CD14-positive monocyte (primary cell): Measurements from ENCODE around the gene TMCC3. TPM values are rescaled to one million over a fixed set of nuclear protein-coding genes. Genes with fewer than 3 reads are reported as not detected.
A peak's percentile ranks its signal among the peaks of the same experiment; 100 is the strongest.

ENCODE experiments used
- DNase-seq, 3 donors: peaks; one replicate each; pipeline ENCODE4 v3.0.0-alpha.2; 2011 to 2022
- H2AFZ ChIP-seq: 2 replicates; pipeline ENCODE4 v1.6.0; 2012; ENCODE audit warnings: mild to moderate bottlenecking, low read depth, low read length, inconsistent platforms; ENCODE audit not compliant: insufficient read depth, poor library complexity, severe bottlenecking
- H3K27ac ChIP-seq, 2 donors: 1 replicate in 1 of 2; 2 replicates in 1 of 2; pipeline ENCODE4 v1.5.1; 2012 to 2013; ENCODE audit warnings: low read length in 2 of 2, control low read depth in 1 of 2, inconsistent platforms in 1 of 2, low read depth in 1 of 2, mild to moderate bottlenecking in 1 of 2
- H3K27me3 ChIP-seq, 2 donors: one replicate each; pipeline versions ENCODE4 v1.6.0 to v1.6.1; 2011 to 2013; ENCODE audit warnings: low read length in 2 of 2; ENCODE audit not compliant: control insufficient read depth in 2 of 2, insufficient read depth in 2 of 2
- H3K36me3 ChIP-seq, 2 donors: replicated peaks in 1 of 2; 1 replicate in 1 of 2; 2 replicates in 1 of 2; pipeline versions ENCODE4 v1.5.1 to v1.6.1; 2012 to 2013; ENCODE audit warnings: low read length in 2 of 2, control low read depth in 1 of 2, inconsistent platforms in 1 of 2, mild to moderate bottlenecking in 1 of 2; ENCODE audit not compliant: insufficient read depth in 2 of 2, control insufficient read depth in 1 of 2
- H3K4me1 ChIP-seq, 2 donors: 1 replicate in 1 of 2; 2 replicates in 1 of 2; pipeline versions ENCODE4 v1.5.1 to v1.6.1; 2012 to 2013; ENCODE audit warnings: low read length in 2 of 2, control low read depth in 1 of 2, inconsistent platforms in 1 of 2, mild to moderate bottlenecking in 1 of 2, moderate library complexity in 1 of 2; ENCODE audit not compliant: insufficient read depth in 2 of 2, control insufficient read depth in 1 of 2
- H3K4me2 ChIP-seq: replicated peaks from 2 replicates; pipeline ENCODE3; 2012; ENCODE audit warnings: low read length, moderate library complexity, mild to moderate bottlenecking; ENCODE audit not compliant: poor library complexity, severe bottlenecking; ENCODE audit errors: extremely low read depth
- H3K4me3 ChIP-seq, 3 experiments: fragments of 200-600 bp in 1 of 3; sonication (generic) in 1 of 3; replicated peaks in 1 of 3; 1 replicate in 2 of 3; 2 replicates in 1 of 3; pipeline ENCODE4 v1.5.1; 2011 to 2013; ENCODE audit warnings: low read length in 3 of 3, mild to moderate bottlenecking in 3 of 3, control low read depth in 2 of 3, low read depth in 2 of 3, inconsistent platforms in 1 of 3, moderate library complexity in 1 of 3
- H3K79me2 ChIP-seq: 2 replicates; pipeline ENCODE4 v1.6.0; 2012; ENCODE audit warnings: mild to moderate bottlenecking, control low read depth, inconsistent platforms, low read length, moderate library complexity; ENCODE audit not compliant: insufficient read depth
- H3K9ac ChIP-seq: 2 replicates; pipeline ENCODE4 v1.6.0; 2017; ENCODE audit warnings: low read length, mild to moderate bottlenecking; ENCODE audit not compliant: insufficient read depth, poor library complexity, severe bottlenecking
- H3K9me3 ChIP-seq, 2 donors: replicated peaks in 1 of 2; 1 replicate in 1 of 2; 2 replicates in 1 of 2; pipeline versions ENCODE4 v1.5.1 to v1.6.1; 2012 to 2013; ENCODE audit warnings: low read length in 2 of 2, control low read depth in 1 of 2; ENCODE audit not compliant: control insufficient read depth in 1 of 2, insufficient read depth in 1 of 2
- H4K20me1 ChIP-seq: 2 replicates; pipeline ENCODE4 v1.6.0; 2012; ENCODE audit warnings: mild to moderate bottlenecking, low read length, control low read depth, moderate library complexity; ENCODE audit not compliant: insufficient read depth
- H3K27ac Mint-ChIP-seq, 7 donors: one replicate each; pipeline ENCODE4 v1.8.0; 2020; ENCODE audit warnings: mild to moderate bottlenecking in 7 of 7, mixed read lengths in 7 of 7, moderate library complexity in 6 of 7, inconsistent platforms in 2 of 7
- H3K27me3 Mint-ChIP-seq, 3 donors: one replicate each; pipeline ENCODE4 v1.8.0; 2021 to 2022; ENCODE audit warnings: low read depth in 3 of 3, mild to moderate bottlenecking in 3 of 3, mixed read lengths in 3 of 3, moderate library complexity in 3 of 3, inconsistent platforms in 1 of 3
- H3K36me3 Mint-ChIP-seq, 2 donors: one replicate each; pipeline ENCODE4 v1.8.0; 2020; ENCODE audit warnings: mixed read lengths in 2 of 2, inconsistent platforms in 1 of 2, mild to moderate bottlenecking in 1 of 2
- H3K4me1 Mint-ChIP-seq: one replicate; pipeline ENCODE4 v1.8.0; 2020; ENCODE audit warnings: mild to moderate bottlenecking, mixed read lengths
- H3K4me3 Mint-ChIP-seq, 2 donors: one replicate each; pipeline ENCODE4 v1.8.0; 2020; ENCODE audit warnings: mild to moderate bottlenecking in 2 of 2, mixed read lengths in 2 of 2, moderate library complexity in 1 of 2
- H3K9me3 Mint-ChIP-seq, 7 donors: one replicate each; pipeline ENCODE4 v1.8.0; 2020 to 2022; ENCODE audit warnings: mixed read lengths in 7 of 7, mild to moderate bottlenecking in 6 of 7, moderate library complexity in 6 of 7, inconsistent platforms in 2 of 7
- WGBS: methylation state at CpG from one replicate; pipeline ENCODE4 v1.1.5; 2013; ENCODE audit warnings: missing lambda C conversion rate; ENCODE audit not compliant: insufficient coverage; 5-methylcytosine and 5-hydroxymethylcytosine counted together
- intact Hi-C, 2 donors: fragments of 100-400 bp; cut with micrococcal nuclease; formaldehyde crosslinking; loops; one replicate each; pipeline versions ENCODE4 v1.15.0 to v1.15.1; 2023
- polyA plus RNA-seq, 3 donors: library from polyadenylated mRNA; depleted of rRNA in 1 of 3; unstranded in 2 of 3; stranded (reverse) in 1 of 3; fragments of 300-500 nt in 2 of 3; fragments of >200 nt in 1 of 3; fragmentation: Illumina TruSeq in 2 of 3; gene quantifications; 1 replicate in 2 of 3; 2 replicates in 1 of 3; pipeline ENCODE4 v1.2.3, GENCODE V29; 2012 to 2021
- TF ChIP-seq, protein P1 (sequence below): fragments of 200-600 bp; IDR thresholded peaks from one replicate; pipeline ENCODE4 v1.8.0; 2022; ENCODE audit warnings: antibody characterized with exemption, mild to moderate bottlenecking

The TMCC3 gene
- polyA plus RNA-seq, 3 donors: 3.4 to 14.7 (median 7.1) TPM

DNA sequence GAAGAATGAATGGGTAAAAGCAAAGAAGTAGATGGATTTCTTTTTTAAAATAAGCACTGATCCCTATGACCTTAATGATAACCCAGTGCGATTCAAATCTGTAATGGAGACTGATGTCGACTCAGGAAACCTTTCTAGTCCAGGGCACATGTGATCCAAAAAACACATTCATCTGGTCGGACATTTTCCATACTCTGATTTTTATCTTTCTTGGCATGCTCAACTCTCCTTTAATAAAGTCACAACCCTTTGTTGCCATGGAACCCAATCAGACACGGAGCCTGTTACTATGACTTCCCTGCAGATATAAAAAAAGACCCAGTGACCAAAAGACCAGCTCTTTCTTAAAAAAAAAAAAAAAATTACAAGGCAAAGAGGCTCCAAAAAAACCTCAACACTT, 27.9 kb downstream of the TMCC3 start:
- 89% methylated on average over 4 of the region's 4 CpGs for WGBS
- peaks cover 0 to 2% of the 10 kb centered on the region in 2 donors for H3K36me3 Mint-ChIP-seq
- intact Hi-C loops: no loop called here

DNA sequence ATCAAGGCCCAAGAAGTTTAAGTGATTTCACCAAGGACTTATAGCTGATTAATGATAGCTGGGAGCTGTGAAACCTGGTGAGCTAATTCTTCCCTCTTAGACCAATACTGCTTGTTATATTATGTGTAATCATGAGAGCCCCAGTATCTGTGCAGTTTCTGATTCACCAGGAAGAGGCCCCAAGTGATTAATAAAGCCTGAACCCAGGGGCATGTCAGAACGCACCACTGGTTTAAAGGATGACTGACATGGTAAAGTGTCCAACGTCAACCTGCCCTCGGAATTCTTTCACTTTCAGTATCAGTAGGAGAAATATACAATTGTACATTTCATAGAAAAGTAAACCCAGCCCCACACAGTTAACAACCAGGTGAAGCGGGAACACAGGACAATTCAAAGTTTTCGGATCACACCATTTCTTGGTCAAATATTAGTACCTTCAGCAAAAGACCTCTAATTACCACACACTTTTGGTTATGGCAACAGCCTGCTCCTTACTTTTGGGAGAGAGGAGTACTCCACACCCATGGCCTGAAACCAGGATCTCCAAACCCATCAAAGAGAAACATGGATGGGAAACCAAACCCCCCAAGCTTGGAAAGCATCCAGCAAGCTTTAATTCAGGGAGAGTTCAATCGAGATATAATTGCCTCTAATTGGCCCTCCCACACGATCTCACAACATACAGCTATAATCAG, 28.5 kb downstream of the TMCC3 start:
- Histone ChIP-seq H3K4me1 (peaks cover 9 to 10% of the 10 kb centered on the region in 2 donors), H3K4me2 (peak overlapping the region; percentile 53), H3K79me2 (no peaks in the 10 kb centered on the region), H3K27me3 (no peaks in the 10 kb centered on the region), H4K20me1 (peaks cover 20% of the 10 kb centered on the region), H2AFZ (peak overlapping the region; percentile 9), H3K9ac (no peak overlapping the region), H3K9me3 (peaks cover 0 to 7% of the 10 kb centered on the region in 2 donors), H3K27ac (peak overlapping the region in 1 of 2 donors; percentile 29), H3K36me3 (no peaks in the 10 kb centered on the region), H3K4me3 (peak overlapping the region in 1 of 3 experiments; percentile 46)
- intact Hi-C loops: no loop called here
- TF ChIP-seq, protein P1, sequence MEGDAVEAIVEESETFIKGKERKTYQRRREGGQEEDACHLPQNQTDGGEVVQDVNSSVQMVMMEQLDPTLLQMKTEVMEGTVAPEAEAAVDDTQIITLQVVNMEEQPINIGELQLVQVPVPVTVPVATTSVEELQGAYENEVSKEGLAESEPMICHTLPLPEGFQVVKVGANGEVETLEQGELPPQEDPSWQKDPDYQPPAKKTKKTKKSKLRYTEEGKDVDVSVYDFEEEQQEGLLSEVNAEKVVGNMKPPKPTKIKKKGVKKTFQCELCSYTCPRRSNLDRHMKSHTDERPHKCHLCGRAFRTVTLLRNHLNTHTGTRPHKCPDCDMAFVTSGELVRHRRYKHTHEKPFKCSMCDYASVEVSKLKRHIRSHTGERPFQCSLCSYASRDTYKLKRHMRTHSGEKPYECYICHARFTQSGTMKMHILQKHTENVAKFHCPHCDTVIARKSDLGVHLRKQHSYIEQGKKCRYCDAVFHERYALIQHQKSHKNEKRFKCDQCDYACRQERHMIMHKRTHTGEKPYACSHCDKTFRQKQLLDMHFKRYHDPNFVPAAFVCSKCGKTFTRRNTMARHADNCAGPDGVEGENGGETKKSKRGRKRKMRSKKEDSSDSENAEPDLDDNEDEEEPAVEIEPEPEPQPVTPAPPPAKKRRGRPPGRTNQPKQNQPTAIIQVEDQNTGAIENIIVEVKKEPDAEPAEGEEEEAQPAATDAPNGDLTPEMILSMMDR: no peak
- DNase-seq: peak; percentile 61 to 83 (median 62)
- Mint-ChIP-seq H3K9me3 (peaks cover 0 to 16% (median 10%) of the 10 kb centered on the region in 7 donors), H3K36me3 (peaks cover 0 to 2% of the 10 kb centered on the region in 2 donors), H3K27me3 (peaks cover 0 to 6% (median 2%) of the 10 kb centered on the region in 3 donors), H3K4me1 (peaks cover 15% of the 10 kb centered on the region), H3K27ac (peak overlapping the region; percentile 12 to 78 (median 46)), H3K4me3 (peak overlapping the region; percentile 56 to 82)
- WGBS: 100% methylated on average over 1 of the region's 7 CpGs

More for the DNA sequence above, 27.9 kb downstream of the TMCC3 start:
- Mint-ChIP-seq H3K4me3 (no peak overlapping the region), H3K27ac (peak overlapping the region in 2 of 7 donors; percentile 12 to 46), H3K27me3 (peaks cover 2 to 8% (median 2%) of the 10 kb centered on the region in 3 donors), H3K9me3 (peaks cover 0 to 19% (median 10%) of the 10 kb centered on the region in 7 donors), H3K4me1 (peaks cover 15% of the 10 kb centered on the region)
- Histone ChIP-seq H3K4me3 (no peak overlapping the region), H2AFZ (no peak overlapping the region), H3K4me2 (no peak overlapping the region), H3K4me1 (peaks cover 9 to 10% of the 10 kb centered on the region in 2 donors), H3K27me3 (no peaks in the 10 kb centered on the region), H3K36me3 (no peaks in the 10 kb centered on the region), H3K79me2 (no peaks in the 10 kb centered on the region), H3K9me3 (peaks cover 0 to 7% of the 10 kb centered on the region in 2 donors), H3K27ac (no peak overlapping the region), H3K9ac (no peak overlapping the region), H4K20me1 (peaks cover 16% of the 10 kb centered on the region)
- DNase-seq: no peak
- TF ChIP-seq, protein P1: no peak
